ENCODE measurements around the gene PIK3C2B.

The PIK3C2B gene

DNA sequence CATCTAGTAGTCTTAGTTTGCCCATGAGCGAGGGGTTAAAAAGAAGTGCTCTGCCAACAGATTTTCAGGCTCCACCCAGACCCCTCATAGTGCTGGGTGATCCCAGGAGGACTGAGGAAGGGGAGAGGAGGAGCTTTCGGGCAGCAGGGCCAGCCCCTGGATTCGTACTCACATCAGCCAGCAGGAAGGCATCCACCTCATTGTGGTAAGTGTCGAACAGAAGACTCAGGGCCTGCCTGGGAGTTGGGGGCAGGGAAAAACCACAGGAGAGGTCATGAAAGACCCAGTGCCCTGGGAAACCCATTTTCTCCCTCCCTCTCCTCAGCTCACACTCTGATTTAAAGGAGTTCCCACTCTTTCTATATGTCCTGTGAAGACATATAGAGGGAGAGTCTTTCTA is 34.9 kb downstream of the PIK3C2B start:
- no peak for DNase-seq

DNA sequence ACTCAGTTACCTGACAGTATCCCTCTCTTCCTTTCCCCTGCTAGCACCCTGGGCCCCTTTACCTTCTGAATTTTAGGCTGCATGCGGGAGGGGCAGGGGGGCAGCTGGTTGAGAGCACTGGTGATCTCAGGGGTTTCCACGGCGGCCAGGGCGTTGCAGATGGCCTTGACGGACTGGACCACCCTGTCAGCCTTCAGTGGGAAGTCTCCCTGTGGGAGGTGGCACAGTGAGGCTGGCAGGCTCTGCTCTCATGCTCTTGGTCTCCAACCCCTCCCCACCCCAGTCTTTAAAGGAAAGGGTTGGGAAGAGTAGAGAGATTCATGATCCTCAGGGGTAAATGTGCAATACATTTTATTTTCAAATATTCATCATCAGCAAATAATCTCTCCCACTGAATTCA is 36.9 kb downstream of the PIK3C2B start:
- no peak for DNase-seq

- no peak for DNase-seq
Observed at GRCh38 chr1:204456826-204457442, 37.7 kb downstream of the PIK3C2B start.

- DNase-seq: no peak
Observed at GRCh38 chr1:204455831-204456145, 38.8 kb downstream of the PIK3C2B start.

GRCh38 chr1:204455063-204455830 is 39.4 kb downstream of the PIK3C2B start:
- DNase-seq: no peak

GRCh38 chr1:204454476-204454875 is 40.1 kb downstream of the PIK3C2B start:
- no peak for DNase-seq

DNA sequence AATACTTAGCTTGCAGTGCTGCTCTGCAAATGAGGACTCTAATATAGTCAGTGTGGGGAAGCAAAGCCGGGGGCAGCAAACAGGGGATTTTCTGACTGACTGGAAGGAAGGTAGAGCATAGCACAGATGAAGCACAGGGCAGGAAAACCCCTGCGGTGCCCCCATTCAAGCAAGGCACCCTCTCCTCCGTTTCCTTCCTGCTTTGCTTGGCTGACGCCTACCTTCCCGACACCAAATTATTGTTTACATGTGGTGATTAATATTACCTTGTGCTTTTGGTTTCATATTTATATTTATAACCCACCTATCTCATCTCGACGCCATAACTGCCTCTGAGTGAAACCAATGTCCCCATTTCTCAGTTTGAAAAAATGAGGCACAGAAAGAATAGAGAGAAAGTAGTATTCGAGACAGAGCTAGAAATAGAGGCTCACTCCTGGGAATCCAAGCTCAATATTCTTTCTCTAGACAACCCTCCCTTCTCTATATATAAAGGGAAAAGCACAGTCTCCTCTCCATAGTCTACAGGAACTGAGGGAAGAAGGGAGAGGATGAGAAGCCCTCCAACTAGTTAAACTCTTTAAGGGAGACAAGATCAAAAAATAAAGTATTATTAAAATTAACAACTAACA is 41.3 kb downstream of the PIK3C2B start:
- no peak for DNase-seq

GRCh38 chr1:204451352-204452124 is 43.1 kb downstream of the PIK3C2B start:
- no peak for DNase-seq

GRCh38 chr1:204450461-204451257 is 43.9 kb downstream of the PIK3C2B start:
- DNase-seq: no peak

GRCh38 chr1:204449678-204450280 is 44.8 kb downstream of the PIK3C2B start:
- no peak for DNase-seq

DNA sequence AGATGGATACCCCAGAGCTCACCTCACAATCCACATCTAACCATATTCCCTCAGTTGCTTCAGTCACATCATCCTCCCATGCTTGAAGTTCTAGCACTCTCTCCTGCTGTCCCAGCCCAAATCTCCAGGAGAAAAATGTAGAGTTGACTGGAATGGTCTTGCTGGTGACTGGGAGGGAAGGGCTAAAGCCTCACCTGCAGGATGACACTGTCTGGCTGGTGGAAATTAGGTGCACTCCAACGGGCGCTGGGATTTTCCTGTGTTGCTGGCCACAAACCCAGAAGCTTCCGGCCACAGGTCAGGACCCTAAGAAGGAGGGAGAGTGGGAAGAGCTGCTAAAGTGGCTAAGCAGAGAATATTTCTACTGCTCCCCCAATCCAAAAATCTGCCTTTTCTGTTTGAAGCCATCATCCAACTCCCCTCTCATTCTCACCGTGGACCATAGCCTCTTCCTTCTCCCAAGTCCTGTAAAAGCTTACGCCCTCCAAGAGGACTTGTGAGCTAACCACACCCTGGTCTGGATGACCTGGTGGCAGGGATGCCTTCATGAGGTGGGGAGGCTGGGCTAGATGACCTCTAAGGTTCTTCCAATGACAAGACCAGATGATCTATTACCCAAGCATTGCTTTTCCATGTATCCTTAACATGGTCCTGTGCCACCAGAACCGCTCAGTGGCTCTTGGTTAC is 45.5 kb downstream of the PIK3C2B start:
- DNase-seq: no peak

DNA sequence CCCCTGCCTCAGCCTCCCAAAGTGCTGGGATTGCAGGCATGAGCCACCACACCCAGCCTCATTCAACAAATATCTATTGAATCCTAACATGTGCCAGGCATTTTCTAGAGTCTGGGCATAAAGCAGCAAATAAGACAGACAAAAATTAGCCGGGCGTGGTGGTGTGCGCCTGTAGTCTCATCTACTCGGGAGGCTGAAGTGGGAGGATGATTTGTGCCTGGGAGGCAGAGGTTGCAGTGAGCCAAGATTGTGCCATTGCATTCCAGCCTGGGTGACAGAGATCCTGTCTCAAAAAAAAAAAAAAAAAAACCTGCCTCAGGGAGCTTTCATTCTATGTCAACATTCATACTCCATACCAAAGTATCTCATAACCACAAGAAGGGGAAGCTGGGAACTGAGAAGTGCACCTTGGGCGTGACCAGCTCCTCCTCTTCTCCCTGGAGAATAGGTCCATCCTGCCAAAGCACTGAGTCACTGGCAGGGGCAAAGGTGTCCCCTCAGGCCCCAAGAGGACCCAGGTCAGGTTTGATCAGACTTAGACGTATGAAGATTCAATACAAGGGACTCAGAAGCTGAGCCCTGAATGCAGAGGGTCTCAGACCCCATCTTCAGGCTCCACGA is 46.2 kb downstream of the PIK3C2B start:
- no peak for DNase-seq

DNA sequence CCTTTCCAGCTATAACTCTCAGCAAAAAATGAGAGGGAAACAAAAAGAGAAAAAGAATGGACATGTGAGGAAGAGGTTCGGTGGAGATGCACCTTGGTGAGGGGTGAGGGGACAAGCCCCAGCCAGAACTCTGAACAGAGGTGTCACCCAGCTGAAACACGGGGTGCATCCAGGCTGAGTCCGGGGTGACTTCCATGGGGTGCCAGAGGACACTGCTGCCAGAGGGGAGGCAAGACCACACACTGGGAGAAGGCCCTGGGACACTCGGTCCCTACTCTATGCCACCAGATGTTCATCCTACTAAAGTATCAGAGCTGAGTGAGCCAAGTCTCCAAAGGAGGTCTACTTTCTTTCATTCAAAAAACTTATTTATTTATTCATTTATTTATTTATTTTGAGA is 46.9 kb downstream of the PIK3C2B start:
- no peak for DNase-seq

DNA sequence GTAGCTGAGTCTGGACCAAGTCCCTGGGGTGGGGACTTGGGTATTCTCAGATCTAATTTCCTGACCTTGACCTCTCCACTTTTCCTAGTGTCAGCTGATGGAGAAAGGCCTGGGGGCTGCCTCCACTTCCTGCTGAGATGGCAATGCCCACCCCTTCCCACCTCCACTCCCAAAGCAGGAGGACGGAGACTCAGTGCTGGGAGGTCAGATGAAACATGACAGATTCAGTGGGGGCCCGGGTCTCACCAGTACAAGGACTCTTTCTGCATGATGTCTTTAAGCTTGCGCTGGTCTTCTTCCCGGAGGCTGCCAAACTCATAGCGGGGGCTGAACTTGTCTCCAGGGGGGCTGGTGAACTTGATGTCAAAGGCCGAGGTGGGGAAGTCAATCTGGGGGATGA is 47.4 kb downstream of the PIK3C2B start:
- DNase-seq: no peak

GRCh38 chr1:204446413-204447111 is 48.0 kb downstream of the PIK3C2B start:
- DNase-seq: peak; percentile 96 to 98

- DNase-seq: no peak
Observed at GRCh38 chr1:204445860-204446412, 48.7 kb downstream of the PIK3C2B start.

All from NCI-H187 (cell line).